Hematopoietic multipotent progenitor cell treated with erythropoietin and hydrocortisone succinate and interleukin-3 and kit ligand, for 6 days (in vitro differentiated cells): ENCODE results near the gene TBC1D19.
A peak's percentile ranks its signal among the peaks of the same experiment; 100 is the strongest.

ENCODE experiments used
- DNase-seq: peaks from one replicate; pipeline ENCODE4 v3.0.0-alpha.2; 2015

The TBC1D19 gene

DNA sequence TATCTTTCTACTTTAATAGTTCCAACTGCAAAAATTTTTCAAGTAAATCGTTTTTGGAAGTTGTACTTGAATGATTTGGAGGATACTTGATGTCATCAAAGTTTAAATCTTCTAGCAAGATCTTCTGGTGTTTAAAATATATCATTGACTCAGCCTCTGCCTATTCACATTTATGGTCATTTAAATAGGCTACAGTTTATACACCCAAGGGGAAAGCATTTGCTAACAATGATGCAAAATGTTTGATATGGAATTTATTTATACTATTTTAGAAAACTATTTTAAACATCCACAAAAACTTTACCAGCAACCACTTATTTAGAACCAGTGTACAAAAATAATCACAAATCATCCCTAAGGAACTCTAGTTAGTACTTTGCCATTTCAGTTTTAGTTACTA lies 153.5 kb downstream of the TBC1D19 start:
- no peak for DNase-seq

DNA sequence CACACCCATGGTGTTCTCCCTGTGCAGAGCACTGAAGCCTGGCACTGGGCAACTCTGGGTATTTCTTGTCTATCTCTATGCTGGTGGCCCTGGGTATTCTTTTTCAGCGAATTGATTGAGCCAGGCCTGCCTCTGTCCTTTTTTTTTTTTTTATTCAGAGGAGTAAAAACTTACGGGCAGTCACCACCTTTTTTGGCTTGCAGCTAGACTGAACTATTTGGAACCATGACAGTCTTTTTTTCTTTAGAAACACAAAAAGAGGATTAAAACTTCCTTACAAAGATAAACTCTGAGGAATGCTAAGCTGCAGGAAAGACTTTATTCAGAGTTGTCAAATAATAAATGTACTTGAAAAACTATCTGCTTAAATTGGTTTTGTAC lies 157.6 kb downstream of the TBC1D19 start:
- DNase-seq: no peak

DNA sequence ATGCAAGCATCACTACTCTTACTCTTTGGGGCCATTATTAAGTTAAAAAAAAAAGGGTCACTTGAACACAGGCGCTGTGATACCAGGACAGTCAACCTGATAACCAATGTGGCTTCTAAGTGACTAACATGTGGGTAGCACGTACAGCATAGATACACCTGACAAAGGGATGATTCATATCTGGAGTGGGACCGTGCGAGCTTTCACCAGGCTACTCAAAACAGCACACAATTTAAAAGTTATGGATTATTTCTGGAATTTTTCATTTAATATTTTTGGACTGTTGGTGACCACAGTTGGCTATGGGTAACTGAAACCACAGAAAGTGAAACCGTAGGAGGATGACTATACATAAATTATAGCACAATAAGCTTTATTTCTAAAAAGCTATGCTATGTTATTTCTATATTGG lies 162.9 kb downstream of the TBC1D19 start:
- DNase-seq: peak; percentile 33

DNA sequence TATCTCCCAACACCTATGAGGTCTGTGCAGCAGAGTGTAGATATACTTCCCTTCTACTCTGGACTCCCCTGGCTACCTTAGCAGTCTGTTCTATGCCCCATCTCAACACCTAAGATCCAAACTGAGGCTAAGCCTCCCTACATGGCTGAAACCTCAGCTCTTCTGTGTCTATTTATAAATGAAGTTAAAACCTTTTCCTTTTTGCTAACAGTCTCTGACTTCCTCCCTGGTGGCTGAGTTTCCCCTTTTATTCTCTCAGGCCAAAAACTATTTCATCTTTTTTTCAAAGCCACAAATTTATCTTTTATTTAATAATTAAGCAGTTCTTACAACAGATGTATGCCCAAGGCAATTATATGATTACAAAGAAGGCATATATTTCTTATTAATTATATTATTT lies 164.9 kb downstream of the TBC1D19 start:
- DNase-seq: peak; percentile 26

DNA sequence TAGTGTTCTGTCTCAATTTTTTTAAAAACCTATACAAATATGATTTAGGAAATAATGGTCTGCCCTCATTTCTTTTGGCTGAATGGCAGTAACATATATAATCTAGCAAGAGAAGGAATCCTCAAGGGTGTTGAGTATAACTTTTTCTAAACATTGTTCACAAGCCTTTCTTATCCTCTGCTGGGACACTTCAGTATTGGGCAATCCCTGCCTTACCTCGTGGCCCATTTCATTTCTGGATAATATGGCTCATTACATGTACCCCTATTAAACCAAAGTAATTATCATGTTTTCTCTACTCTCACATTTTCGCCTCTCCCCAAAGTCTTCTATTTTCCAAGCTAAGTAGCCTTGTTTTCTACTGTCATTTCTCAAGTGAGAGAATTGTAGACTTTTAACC lies 166.0 kb downstream of the TBC1D19 start:
- no peak for DNase-seq

DNA sequence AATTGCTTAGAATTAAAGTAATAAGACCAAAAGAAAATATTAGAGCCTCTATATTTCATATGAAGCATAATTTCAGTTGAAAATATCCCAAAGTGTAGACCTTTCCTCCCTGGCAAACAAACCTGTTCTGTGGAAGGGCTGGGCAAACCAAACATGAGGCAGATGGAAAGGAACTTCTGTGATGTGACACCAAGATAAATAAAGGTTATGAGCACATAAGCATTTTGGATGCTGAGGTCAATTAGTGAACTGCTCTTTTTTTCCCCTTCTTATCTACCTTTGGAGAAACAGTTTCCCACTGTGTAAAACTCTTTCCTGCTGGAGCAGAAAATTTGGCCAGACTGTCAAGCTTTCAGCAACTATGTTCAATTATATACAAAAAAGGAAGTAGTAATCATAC lies 167.1 kb downstream of the TBC1D19 start:
- no peak for DNase-seq

DNA sequence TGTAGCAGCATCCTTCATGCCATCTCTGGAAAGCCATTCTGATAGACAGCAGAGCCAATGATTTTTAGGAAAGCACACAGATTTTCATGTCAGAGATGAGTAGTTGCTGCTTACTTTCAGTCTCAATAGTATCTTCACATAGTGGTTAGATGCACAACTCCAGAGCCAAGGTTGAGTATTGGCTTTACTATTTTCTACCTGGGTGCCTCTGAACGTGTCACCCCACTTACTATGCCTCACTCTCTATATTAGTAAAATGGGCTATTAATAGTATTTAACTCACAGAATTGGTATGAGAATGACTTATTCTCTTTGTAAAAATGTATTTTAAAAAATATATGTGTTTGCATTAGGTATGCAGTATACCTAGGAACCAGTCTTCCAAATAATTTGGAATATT lies 168.0 kb downstream of the TBC1D19 start:
- DNase-seq: no peak

DNA sequence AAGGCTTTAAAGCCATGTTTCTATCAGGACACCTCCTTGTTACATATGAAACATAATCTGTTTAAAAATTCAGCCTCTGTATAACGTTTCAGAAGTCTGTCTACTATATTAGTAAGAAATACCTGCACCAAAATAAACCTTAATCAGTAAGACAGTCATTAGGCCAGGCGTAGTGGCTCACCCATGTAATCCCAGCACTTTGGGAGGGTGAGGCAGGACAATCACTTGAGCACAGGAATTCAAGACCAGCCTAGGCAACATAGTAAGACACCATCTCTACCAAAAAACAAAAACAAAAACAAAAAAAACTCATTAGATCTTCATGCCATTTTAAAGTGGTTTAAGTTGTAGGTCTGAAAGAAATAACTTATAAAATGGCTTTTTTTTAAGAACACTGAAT lies 169.3 kb downstream of the TBC1D19 start:
- DNase-seq: no peak

DNA sequence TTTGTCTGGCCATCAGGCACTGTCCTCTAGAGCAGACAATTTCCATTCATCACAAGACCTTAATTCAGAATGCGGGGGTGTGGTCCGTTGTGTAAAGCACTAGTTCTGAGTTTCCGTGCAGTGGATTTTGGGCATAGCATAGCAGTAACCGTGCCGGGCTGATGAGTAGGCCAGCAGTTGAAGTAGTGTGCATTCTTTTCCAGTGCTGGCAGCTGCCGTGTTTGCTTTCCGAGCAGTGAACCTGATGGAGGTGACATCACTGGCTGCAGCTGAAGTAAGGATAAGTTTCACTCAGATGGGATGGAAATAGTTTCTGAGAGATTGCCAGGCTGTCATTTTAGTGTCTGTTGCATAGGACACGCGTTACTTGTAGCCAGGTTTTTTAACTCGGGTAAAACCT lies 169.7 kb downstream of the TBC1D19 start:
- no peak for DNase-seq

DNA sequence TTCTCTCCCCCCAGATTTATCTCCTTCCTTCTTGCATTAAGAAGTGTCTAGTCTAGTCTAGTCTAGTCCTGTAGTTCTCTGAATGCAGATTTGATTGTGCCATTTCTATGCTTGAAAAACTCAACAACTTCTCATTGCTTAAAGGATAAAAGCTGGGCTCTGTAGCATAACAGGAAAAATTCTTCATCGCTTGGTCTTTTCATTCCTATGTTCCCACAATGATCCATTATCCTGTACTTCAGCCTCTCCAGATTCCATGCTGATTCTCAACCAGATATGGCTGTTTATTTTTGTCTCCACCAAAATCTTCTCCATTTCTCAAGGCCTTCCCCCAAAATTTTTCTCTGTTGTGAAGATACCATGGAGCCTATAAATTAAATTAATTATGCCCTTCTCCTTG lies 173.9 kb downstream of the TBC1D19 start:
- no peak for DNase-seq

DNA sequence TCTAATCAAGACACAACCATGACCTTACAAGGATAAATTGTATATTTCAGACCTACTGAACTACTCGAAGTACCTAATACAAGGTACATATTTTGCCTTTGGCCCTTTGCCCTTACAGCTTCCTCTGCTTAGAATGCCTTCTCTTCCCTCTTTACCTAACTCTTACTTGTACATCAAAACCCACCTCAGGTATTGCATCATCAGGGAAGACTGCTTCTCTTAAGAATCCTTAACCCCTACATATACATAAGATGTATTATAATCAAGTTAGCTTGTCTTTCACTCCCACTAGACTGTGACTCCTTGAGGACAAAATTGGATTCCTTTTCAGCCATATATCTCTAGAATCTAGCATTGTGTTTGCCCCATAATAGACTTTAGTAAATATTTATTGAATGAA lies 175.0 kb downstream of the TBC1D19 start:
- DNase-seq: no peak

DNA sequence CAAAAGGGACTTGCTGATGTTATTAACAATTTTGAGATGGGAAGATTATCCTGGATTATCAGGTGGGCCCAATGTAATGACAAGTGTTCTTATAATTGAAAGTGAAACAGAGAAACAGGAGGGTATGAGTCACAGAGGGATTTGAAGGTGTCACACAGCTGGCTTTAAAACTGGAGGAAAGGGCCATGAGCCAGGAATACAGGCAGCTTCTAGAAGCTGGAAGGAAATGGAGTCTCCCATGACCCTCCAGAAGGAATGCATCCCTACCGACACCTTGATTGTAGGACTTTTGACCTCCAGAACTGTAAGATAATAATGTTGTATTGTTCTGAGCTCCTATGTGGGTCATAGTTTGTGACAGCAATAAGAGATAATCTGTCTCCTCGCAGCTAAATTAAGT lies 178.8 kb downstream of the TBC1D19 start:
- DNase-seq: no peak

DNA sequence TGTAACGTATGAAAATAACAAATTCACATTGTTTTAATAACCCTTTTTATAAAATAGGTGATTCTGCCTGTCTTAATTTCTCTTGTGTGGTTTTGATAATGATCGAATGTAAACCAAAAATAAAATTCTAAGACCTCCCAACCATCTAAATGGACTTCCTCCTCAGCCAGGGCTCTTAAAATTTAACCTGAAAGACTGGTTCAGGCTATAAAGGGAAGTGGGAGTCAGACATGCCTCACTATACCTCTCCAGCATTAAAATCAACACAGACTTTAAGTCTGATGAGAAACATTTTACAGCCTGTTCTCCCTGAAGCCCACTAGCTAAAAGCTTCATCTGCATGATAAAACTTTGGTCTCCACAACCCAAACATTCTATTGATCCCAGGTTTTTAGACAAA lies 179.2 kb downstream of the TBC1D19 start:
- DNase-seq: no peak

DNA sequence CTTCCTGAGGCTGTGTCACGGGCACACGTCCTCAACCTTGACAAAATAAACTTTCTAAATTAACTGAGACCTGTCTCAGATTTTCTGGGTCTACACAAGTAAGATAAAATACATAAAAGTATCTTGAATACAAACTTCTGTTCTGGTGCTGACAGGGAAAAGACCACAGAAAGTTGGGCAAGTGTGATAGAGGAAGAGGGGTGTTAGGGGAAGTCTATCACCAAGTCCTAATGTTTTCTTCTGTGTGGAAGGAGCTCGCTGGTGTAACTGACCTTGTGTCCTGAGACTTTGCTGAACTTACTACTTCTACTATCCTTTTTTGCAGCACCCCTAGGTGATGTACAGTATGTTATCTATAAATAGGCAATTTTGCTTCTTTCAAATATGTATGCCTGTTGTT lies 179.8 kb downstream of the TBC1D19 start:
- DNase-seq: no peak

DNA sequence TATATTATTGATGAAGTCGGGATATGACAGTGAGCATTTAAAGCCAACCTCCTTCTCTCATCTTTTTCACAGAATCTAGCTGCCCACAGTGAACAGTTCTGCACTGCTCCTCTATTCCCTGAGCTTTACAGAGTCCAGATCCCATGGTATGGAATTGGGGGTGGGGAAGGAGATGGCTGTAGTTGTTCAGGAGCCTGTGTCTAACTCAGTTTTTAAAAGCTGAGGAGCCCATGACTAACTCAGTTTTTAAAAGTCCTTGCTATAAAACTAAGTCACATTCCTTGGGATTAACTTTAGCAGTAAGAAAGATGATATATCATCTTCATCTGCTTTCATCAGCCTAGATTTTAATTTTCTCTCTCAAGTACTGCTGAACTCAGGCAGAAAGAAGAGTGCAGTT lies 180.3 kb downstream of the TBC1D19 start:
- no peak for DNase-seq

DNA sequence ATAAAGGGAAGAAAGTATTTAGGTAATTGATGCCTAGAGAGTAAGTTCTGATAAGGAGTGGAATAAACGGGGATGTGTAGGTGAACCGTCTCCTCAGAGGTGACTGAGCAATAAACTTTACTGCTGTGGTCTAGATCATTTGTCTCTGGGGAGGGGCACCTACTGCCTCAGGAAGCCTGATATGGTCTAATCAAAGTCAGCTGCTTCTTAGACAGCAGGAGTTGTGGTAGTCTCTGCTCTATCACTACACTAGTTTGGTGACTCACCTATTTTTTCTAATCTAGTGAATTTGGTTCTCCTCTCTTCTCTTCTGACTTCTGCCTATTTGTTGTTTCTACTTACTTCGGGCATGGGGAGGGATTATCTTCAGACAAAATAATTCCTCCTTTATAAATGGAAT lies 181.6 kb downstream of the TBC1D19 start:
- peak; percentile 63 for DNase-seq

DNA sequence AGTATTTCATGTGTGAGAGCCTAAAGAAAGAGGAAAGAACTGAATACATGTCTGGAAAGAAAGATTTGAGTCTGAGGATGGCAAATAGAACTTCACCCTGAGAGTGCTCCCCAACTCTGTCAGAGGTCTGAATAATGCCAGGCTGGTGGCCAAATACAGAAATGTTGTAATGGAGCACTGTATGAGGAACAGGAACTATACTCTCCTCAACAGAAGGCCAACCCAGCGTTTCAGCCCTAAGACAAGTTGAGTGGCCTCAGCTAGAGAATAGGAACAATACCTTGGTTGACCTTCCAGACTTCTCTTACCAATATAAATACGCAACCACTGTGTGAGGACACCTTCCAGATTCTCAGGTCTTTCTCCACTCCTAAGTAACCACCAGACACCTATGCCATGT lies 182.3 kb downstream of the TBC1D19 start:
- no peak for DNase-seq

DNA sequence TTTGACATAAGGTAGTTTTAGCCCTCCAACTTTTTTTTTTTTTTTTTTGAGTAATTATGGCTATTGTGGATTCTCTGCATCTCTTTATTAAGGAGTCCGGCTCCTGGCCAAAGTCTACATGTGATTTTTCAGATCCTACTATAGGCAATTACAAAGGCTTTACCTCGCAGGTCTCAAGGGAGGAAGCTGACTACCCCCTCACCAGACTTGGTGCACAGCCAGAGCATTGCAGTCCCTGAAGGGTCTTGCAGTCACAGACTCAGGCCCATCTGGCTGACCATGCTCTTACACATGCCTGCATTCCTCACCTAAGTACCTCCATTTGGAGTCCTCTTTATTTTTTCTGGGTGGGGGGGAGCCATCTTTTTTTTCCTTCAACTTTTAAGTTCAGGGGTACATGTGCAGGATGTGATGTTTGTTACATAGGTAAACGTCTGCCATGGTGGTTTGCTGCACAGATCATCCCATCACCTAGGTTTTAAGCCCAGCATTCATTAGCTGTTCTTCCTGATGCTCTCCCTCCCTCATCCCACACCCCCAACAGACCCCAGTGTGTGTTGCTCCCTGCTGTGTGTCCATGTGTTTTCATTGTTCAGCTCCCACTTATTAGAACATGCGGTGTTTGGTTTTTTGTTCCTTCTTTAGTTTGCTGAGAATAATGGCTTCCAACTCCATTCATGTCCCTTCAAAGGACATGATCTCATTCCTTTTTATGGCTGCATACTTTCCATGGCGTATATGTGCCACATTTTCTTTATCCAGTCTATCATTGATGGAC lies 188.4 kb downstream of the TBC1D19 start:
- DNase-seq: no peak

DNA sequence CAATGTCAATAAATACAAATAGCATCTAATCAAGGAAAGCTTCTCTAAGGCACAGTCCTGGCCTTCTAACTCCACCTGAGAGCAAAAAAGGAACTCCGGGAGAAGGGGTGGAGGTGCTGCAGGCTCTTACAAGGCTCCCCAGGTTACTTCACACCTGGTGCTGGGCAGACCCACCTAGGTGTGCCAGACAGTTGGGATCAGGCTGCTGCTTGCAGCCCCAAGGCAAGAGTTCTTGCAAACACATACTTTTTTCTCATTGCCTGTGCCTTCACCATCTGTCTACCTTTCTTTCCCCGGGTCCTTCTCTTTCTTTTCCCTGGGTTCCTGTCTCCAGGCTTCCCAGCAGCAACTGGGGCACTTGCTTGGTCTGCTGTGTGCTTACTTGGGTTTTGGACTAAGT lies 195.3 kb downstream of the TBC1D19 start:
- no peak for DNase-seq

DNA sequence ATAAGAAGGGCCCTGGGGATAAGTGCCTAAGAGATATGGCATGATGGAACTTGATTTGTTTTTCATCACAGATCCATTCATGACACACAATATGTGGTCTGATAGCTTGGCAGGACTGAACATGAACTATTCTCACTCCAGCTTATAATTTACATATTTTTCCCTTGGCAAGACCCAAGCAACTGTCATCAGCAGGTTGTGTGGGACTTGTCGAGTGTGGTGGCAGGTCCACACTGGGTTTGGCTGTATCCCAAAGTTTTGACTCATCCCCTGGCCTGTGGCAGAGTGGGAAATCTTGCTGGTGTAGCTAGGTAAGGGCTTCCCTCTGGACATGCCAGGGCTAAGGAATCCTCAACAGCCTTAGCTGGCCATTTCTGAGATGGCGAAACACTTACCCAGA lies 195.8 kb downstream of the TBC1D19 start:
- DNase-seq: no peak

DNA sequence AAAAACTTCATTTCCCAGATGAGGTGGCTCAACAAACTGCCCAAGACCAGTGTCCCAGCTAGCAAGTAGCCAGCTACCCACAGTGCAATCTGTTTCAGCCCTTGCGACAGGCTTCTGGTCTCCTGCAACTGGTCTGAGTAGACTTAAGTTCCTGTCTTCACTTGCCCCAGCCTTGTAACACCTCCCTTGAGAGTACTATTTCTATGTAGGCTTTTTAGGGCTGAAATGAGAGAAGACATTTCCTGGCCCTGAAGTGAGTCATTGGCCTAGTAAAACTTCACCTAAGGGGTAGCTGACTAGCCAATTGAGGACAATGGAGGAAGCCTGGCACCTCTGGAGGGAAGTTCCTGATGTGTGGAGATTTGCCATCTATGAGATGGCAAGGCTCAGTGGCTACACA lies 196.7 kb downstream of the TBC1D19 start:
- no peak for DNase-seq

DNA sequence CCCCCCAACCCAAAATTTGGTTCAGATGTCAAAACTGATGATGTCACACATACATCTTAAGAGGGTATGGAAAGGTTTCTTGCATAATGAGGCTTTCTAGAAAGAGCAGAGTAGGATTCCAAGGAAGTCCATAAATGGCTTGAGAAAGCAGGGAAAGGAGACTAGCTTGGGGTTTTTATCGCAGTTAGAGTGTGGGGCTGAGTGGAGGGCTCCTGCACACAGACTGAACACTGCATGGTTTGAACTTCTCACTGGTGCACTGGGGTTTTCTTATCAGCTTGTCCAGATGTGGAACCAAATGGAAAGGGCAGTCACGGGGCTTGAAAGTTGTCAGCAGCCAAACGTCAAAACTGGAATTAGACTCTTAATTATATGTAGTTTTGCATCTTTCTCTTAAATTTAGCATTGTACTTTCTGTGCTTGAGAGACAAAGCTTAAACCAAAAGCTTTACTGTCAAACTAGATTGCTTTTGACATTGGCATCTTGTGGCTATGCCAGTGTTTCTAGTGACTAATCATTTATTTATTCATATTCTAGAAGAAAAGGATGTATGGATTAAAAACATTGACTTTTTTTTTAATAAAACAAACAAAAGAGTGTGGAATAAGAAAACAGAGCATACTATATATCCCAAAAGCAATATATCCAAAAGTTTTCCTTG lies 198.4 kb downstream of the TBC1D19 start:
- peak; percentile 95 for DNase-seq

DNA sequence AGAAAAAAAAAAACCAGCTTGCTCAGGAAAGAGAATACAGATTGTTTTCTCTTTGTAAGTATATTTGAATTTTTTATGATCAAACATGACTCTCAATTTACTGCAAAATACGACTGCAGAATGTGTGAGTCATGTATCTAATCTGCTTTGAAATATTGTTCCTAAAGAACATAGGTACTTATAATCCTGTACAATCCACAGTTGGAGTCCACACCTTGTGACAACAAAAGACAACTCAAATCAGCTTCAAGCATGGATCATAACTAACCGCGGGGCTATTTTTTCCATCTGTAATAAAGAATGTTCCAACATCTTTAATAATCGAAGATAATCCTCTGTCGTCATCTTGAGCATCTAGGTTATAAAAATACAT lies 198.9 kb downstream of the TBC1D19 start:
- peak; percentile 35 for DNase-seq

DNA sequence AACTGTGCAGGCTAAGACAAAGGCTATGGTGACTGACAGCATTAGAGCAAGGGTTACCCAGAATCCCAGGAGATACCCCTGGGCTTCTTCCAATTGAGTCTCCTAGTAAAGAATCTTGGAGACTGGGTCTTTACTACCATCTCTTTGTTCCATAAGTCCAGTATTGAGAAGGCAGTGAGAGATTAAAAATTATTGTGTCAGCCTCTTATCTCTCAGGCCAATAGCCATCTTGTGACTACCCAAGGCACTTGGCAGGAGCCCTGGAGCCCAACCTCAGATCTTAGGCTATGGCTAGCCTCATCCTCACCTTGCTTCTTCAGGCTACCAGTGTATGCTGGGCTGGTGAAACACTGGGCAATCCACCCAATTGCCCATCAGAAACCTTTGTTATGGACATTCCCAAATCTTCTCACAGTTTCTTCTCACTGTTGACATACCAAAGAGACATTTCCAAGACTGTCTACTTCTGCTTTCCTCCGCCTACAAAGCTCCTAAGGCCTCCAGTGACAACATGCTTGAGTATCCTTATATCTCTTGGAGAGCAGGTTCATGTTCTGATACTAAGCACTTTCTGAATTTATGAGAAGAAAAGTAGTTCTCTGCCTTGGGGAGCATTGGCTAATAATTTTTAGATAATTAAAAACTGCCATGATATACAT lies 200.5 kb downstream of the TBC1D19 start:
- peak; percentile 69 for DNase-seq
